ENCODE measurements around the gene GNPTG. TPM values are rescaled to one million over a fixed set of nuclear protein-coding genes. Genes with fewer than 3 reads are reported as not detected.

GNPTG gene
- total RNA-seq, 1 donor from 2014 or later, result 60.7 TPM

GRCh38 chr16:1383556-1383955 lies 31.8 kb downstream of the GNPTG start:
- no peak for TF ChIP-seq CTCF (IDR thresholded peaks at IDR 0.05)
- no peak overlapping the region for H3K4me3 Mint-ChIP-seq (ENCODE audit: unreplicated experiment)
- H3K4me1 Mint-ChIP-seq (ENCODE audit: low read depth), result peaks cover 9% of the 10 kb centered on the region
- H3K36me3 Mint-ChIP-seq (ENCODE audit: low read depth), result peaks cover 2% of the 10 kb centered on the region
- H3K27ac Mint-ChIP-seq (ENCODE audit: unreplicated experiment), result no peak overlapping the region
- no peaks in the 10 kb centered on the region for H3K27me3 Mint-ChIP-seq (ENCODE audit: low read depth)
- no peak for DNase-seq (ENCODE audit: low spot score)
- H3K9me3 Mint-ChIP-seq (ENCODE audit: low read depth), result no peaks in the 10 kb centered on the region

- DNase-seq (ENCODE audit: low spot score), result no peak
- Mint-ChIP-seq H3K4me3 (ENCODE audit: unreplicated experiment) (no peak overlapping the region), H3K4me1 (ENCODE audit: low read depth) (peaks cover under 1% of the 10 kb centered on the region), H3K27ac (ENCODE audit: unreplicated experiment) (no peak overlapping the region), H3K27me3 (ENCODE audit: low read depth) (no peaks in the 10 kb centered on the region), H3K36me3 (ENCODE audit: low read depth) (peaks cover 3% of the 10 kb centered on the region), H3K9me3 (ENCODE audit: low read depth) (no peaks in the 10 kb centered on the region)
- TF ChIP-seq CTCF (IDR thresholded peaks at IDR 0.05), result no peak
These were observed 33.5 kb downstream of the GNPTG start for GRCh38 chr16:1385232-1385631.

GRCh38 chr16:1387331-1387730 lies 35.6 kb downstream of the GNPTG start:
- no peak for DNase-seq (ENCODE audit: low spot score)
- no peak for TF ChIP-seq CTCF (IDR thresholded peaks at IDR 0.05)
- H3K36me3 Mint-ChIP-seq (ENCODE audit: low read depth), result peaks cover 4% of the 10 kb centered on the region
- H3K9me3 Mint-ChIP-seq (ENCODE audit: low read depth), result no peaks in the 10 kb centered on the region
- H3K4me1 Mint-ChIP-seq (ENCODE audit: low read depth), result no peaks in the 10 kb centered on the region
- no peaks in the 10 kb centered on the region for H3K27me3 Mint-ChIP-seq (ENCODE audit: low read depth)
- no peak overlapping the region for H3K27ac Mint-ChIP-seq (ENCODE audit: unreplicated experiment)
- no peak overlapping the region for H3K4me3 Mint-ChIP-seq (ENCODE audit: unreplicated experiment)

GRCh38 chr16:1389762-1390161 lies 38.0 kb downstream of the GNPTG start:
- Mint-ChIP-seq H3K9me3 (ENCODE audit: low read depth) (no peaks in the 10 kb centered on the region), H3K27ac (ENCODE audit: unreplicated experiment) (no peak overlapping the region), H3K4me3 (ENCODE audit: unreplicated experiment) (no peak overlapping the region), H3K27me3 (ENCODE audit: low read depth) (no peaks in the 10 kb centered on the region), H3K4me1 (ENCODE audit: low read depth) (no peaks in the 10 kb centered on the region), H3K36me3 (ENCODE audit: low read depth) (peaks cover 6% of the 10 kb centered on the region)
- TF ChIP-seq CTCF (IDR thresholded peaks at IDR 0.05), result no peak
- no peak for DNase-seq (ENCODE audit: low spot score)

GRCh38 chr16:1390239-1390779 lies 38.6 kb downstream of the GNPTG start:
- no peaks in the 10 kb centered on the region for H3K9me3 Mint-ChIP-seq (ENCODE audit: low read depth)
- DNase-seq (ENCODE audit: low spot score), result no peak
- peaks cover 5% of the 10 kb centered on the region for H3K36me3 Mint-ChIP-seq (ENCODE audit: low read depth)
- no peaks in the 10 kb centered on the region for H3K4me1 Mint-ChIP-seq (ENCODE audit: low read depth)
- no peak overlapping the region for H3K4me3 Mint-ChIP-seq (ENCODE audit: unreplicated experiment)
- TF ChIP-seq CTCF (IDR thresholded peaks at IDR 0.05), result no peak
- H3K27me3 Mint-ChIP-seq (ENCODE audit: low read depth), result no peaks in the 10 kb centered on the region
- no peak overlapping the region for H3K27ac Mint-ChIP-seq (ENCODE audit: unreplicated experiment)
